ENCODE measurements around the gene MARCHF3.

DNA sequence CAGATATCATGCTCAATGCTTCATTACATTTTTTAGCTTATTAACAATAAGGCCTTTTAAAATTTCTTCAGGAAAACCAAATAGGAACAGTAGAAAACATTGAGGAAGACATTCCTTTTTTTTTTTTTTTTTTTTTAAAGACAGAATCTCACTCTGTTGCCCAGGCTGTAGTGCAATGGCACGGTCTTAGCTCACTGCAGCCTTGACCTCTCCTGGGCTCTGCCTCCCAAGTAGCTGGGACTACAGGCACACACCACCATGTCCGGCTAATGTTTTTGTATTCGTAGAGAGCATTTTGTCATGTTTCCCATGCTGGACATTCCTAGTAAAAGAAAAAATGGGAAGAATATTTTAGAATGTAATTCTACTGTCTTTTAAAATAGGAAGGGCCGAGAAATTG is 193.1 kb downstream of the MARCHF3 start:
- no peak for TF ChIP-seq EZH2 (IDR thresholded peaks at IDR 0.05; ENCODE audit: low read length, missing control alignments)
- TF ChIP-seq CTCF (conservative IDR thresholded peaks at IDR 0.05 in 1 of 2, IDR thresholded peaks at IDR 0.05 in 1 of 2; ENCODE audit: low read depth in 1 of 2, low read length in 2 of 2) = no peak

All from fibroblast of lung (primary cell).